KOPT-K1 (cell line): ENCODE measurements around the gene RPS16.

Experiments used
- H3K27ac ChIP-seq: fragments of 200-600 bp; sonication (generic); 2 replicates; pipeline ENCODE4 v1.5.1; 2016; ENCODE audit warnings: antibody characterized with exemption, mild to moderate bottlenecking, low read depth, low read length; ENCODE audit not compliant: poor library complexity, severe bottlenecking
- H3K36me3 ChIP-seq: fragments of 200-600 bp; sonication (generic); 2 replicates; pipeline ENCODE4 v1.5.1; 2017; ENCODE audit warnings: antibody characterized with exemption, mild to moderate bottlenecking, low read length, moderate library complexity; ENCODE audit not compliant: insufficient read depth
- H3K9me3 ChIP-seq: fragments of 200-600 bp; sonication (generic); 2 replicates; pipeline ENCODE4 v1.5.1; 2017; ENCODE audit warnings: antibody characterized with exemption, low read length, mild to moderate bottlenecking; ENCODE audit not compliant: insufficient read depth, poor library complexity, severe bottlenecking

RPS16 gene

DNA sequence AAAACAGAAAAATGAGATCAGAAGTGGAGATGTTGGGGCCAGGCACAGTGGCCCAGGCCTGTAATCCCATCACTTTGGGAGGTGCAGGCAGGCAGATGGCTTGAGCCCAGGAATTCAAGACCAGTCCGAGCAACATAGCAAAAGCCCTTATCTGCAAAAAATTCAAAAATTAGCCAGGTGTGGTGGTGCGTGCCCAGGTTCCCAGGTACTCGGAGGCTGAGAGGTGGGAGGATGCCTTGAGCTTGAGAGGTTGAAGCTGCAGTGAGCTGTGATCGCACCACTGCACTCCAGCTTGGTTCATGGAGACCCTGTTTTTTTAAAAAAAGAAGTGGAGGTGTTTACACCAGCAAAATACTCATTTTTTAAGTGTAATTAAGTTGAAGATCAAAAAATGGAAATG, 35.7 kb downstream of the RPS16 start:
- no peaks in the 10 kb centered on the region for H3K9me3 ChIP-seq
- peaks cover 10% of the 10 kb centered on the region for H3K36me3 ChIP-seq
- H3K27ac ChIP-seq = no peak overlapping the region

DNA sequence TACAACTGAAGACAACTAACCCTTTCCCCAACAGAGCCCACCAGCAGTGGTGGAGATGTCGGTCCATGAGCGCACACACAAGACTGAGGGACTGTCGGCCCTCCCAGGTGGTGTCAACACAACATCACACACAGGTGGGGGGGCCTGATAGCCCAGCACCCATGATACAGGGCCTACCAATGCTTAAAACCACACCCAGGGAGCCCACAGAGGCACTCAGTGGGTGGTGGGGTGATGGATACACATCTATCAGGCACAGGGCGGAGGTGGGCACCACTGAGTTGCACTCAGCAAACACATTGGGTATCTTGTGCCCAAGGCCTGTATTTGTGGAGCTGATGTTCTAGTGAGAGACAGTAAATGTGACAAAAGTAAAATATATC, 36.1 kb downstream of the RPS16 start:
- Histone ChIP-seq H3K27ac (no peak overlapping the region), H3K9me3 (no peaks in the 10 kb centered on the region), H3K36me3 (peaks cover 14% of the 10 kb centered on the region)

- H3K9me3 ChIP-seq = no peaks in the 10 kb centered on the region
- peaks cover 24% of the 10 kb centered on the region for H3K36me3 ChIP-seq
- peak overlapping the region; percentile 55 for H3K27ac ChIP-seq
Measured at GRCh38 chr19:39398297-39398864, 37.4 kb downstream of the RPS16 start.

DNA sequence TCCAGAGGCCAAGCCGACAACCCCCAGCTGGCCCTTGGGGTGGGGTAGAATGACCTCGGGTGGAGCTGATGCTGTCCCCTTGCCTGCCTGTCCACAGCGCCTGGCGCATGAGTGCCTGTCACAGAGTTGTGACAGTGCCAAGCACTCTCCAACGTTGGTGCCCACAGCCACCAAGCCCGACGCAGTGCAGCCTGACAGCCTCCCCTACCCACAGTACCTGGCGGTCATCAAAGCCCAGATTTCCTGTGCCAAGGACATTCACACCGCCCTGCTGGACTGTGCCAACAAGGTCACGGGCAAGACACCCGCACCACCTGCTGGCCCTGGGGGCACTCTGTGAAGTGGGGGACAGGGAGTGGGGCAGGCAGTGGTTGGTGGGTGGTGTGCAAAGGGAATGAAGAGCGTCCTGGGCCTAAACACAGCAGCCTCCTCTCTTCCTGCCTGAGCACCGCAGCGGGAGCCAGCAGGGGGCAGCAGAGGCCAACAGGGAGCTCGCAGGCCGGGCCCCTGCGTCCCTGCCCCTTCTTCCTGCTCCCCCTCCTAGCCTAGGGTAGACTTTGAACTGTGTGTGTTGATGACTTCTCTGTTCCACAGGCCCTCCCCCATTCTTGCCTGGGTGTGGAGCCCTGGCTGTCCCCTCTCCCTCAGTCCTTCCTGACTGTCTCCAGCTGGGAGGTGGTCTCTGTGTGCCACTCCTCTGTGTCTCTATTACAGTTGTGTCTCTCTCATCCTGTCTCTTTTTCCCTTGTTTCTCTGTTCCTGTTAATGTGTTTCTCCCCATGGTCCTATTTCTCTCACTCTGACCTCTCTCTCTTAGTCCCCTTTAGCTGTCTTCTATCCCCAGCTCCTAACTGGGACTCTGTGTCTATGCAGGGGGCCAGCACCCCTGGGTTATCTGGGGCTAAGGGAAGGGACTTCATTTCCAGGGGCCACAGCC, 38.1 kb downstream of the RPS16 start:
- Histone ChIP-seq H3K27ac (peak overlapping the region; percentile 55), H3K9me3 (no peaks in the 10 kb centered on the region), H3K36me3 (peaks cover 26% of the 10 kb centered on the region)

GRCh38 chr19:39390751-39391437, 44.9 kb downstream of the RPS16 start, which contains the start of the genes MED29 and PAF1:
TSS of gene MED29 (plus strand) at chr19:39391378. CDS start at chr19:39391423, 45 bp downstream.
TSS of gene PAF1 (minus strand) at chr19:39391106. CDS start at chr19:39390864, 242 bp downstream.
- H3K27ac ChIP-seq = peak within 1 kb of the TSS; percentile 90
- H3K36me3 ChIP-seq = peaks cover 63% of the 10 kb centered on the region
- H3K9me3 ChIP-seq = no peaks in the 10 kb centered on the region

- Histone ChIP-seq H3K27ac (peak overlapping the region; percentile 90), H3K36me3 (peaks cover 64% of the 10 kb centered on the region)
Measured at GRCh38 chr19:39390451-39390750, 45.3 kb downstream of the RPS16 start.

DNA sequence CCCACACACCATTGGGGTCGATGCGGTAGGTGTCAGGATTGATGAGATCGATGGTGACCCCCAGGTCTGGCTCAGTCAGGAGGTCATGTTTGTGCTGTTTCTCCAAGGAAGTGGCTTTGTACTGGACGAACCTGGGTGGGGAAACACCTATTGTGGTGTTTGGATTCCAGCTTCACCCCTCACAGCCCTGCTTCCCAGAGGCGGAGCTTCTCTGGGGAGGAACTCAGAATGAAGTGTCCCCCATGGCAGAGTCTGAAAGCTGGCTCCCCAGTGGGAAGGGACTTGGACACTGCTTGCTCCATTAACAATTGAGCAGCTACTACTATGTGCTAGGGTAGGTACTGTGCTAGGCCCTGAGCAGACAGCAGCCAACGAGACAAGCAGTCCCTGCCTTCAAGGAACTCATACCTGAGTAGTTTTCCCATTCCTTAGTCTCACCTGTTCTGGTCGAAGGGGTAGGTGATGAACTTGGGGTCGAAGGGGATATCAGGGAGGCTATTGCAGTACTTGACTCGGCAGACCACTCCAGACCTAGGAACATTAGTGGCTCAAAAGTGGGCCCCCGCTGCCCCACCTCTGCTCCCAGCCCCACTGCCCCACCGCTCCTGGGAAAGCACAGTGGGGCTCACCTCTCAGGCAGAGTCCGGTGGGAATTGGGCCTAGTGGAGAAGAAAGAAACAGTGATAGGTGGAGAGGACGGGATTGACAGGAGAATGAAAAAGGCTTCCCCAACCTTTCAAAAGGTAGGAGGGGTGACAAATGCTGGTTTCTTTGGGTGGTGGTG, 45.9 kb downstream of the RPS16 start:
- peaks cover 64% of the 10 kb centered on the region for H3K36me3 ChIP-seq

More at GRCh38 chr19:39390451-39390750, 45.3 kb downstream of the RPS16 start:
- H3K9me3 ChIP-seq = no peaks in the 10 kb centered on the region

GRCh38 chr19:39388657-39389056, 47.1 kb downstream of the RPS16 start:
- H3K27ac ChIP-seq = no peak overlapping the region
- peaks cover 66% of the 10 kb centered on the region for H3K36me3 ChIP-seq

More for the DNA sequence above, 45.9 kb downstream of the RPS16 start:
- H3K27ac ChIP-seq = peak overlapping the region; percentile 90
- H3K9me3 ChIP-seq = no peaks in the 10 kb centered on the region

GRCh38 chr19:39386557-39386956, 49.2 kb downstream of the RPS16 start:
- Histone ChIP-seq H3K36me3 (peaks cover 82% of the 10 kb centered on the region), H3K9me3 (no peaks in the 10 kb centered on the region), H3K27ac (no peak overlapping the region)

More at GRCh38 chr19:39388657-39389056, 47.1 kb downstream of the RPS16 start:
- H3K9me3 ChIP-seq = no peaks in the 10 kb centered on the region

DNA sequence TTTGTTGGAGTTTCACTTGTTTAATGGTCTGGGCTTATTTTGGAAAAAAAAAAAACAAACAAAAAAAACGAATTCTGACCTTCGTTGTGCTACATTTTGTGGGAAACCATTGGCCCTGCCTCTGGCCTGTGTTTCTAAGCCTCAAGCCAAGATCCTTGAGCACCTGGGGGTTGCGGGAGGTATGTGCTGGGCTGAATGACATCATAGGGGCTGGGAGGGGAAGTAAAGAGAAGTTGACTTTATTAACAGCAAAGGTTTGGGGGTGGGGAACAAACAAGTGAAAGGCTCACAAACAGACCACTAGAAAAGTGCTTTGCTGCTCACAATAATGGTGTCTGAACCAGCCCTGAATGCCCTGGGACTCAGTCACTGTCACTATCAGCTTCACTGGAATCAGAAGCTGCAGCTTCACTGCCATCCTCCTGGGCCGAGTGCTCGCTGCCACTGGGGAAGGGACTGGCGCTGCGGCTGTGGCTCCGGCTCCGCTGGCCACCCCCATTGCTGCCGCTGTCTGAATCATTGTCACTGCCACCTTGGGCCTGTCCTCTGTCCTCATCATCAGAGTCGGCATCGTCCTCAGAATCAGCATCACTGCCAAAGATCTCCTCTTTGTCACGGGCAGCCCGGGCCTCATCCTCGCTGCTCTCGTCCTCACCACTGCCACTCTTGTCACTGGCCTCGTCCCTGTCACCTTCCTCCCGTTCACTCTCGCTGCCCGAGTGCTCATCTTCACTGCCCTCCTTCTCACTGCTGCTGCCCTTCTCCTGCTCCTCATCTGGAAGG, 49.9 kb downstream of the RPS16 start:
- H3K36me3 ChIP-seq = peaks cover 89% of the 10 kb centered on the region
- no peaks in the 10 kb centered on the region for H3K9me3 ChIP-seq
- H3K27ac ChIP-seq = no peak overlapping the region

DNA sequence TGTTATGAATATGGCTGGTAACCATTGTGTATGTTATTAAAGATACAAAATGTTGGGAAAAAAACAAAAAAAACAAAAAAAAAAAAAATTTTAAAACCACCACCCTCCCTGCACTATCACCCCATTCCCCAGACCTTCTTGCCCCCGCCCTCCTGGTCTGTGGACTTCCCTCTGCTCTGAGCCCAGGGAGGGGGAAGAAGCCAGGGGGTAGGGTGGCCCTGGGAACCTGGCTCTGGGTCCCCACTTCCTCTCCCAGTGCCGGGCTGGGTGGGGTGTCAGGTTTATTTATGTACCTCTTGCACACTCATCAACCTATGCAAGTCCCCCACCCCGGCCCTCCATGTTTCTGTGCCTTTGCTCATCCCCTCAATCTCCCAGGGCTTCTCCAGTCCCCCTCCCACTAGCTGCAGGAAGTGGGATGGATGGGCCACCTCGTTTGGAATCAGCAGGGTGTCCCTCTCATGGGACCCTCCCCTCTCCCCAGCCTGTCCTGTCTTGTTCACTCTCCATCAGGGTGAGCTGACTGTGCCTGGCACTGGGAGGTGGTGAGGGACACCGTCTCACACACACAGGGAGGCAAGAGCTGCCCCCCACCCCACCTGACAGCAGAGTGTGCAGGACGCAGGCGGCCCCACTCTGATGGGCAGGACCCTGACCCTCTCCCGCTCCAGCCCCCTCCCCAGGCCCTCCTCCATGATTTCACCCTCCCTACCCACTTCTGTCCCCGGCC, 50.7 kb downstream of the RPS16 start:
- Histone ChIP-seq H3K36me3 (peaks cover 97% of the 10 kb centered on the region), H3K27ac (no peak overlapping the region), H3K9me3 (no peaks in the 10 kb centered on the region)
